Testis (tissue), 3 donors: ENCODE results near the gene CEBPZ. TPM values are rescaled to one million over a fixed set of nuclear protein-coding genes. Genes with fewer than 3 reads are reported as not detected.

ENCODE experiments used
- DNase-seq: peaks from one replicate; pipeline ENCODE4 v3.0.0-alpha.2; 2019
- H3K27ac ChIP-seq, 2 donors: fragments of 200-600 bp; sonication (generic); one replicate each; pipeline ENCODE4 v1.5.1; 2019
- H3K27me3 ChIP-seq: fragments of 200-600 bp; sonication (generic); one replicate; pipeline ENCODE4 v1.5.1; 2019
- H3K36me3 ChIP-seq: fragments of 200-600 bp; sonication (generic); one replicate; pipeline ENCODE4 v1.5.1; 2017; ENCODE audit warnings: low read depth; ENCODE audit errors: missing control alignments
- H3K4me1 ChIP-seq: fragments of 200-600 bp; sonication (generic); one replicate; pipeline ENCODE4 v1.5.1; 2019
- H3K4me3 ChIP-seq, 2 donors: fragments of 200-600 bp; sonication (generic); one replicate each; pipeline ENCODE4 v1.5.1; 2017 to 2019
- H3K9me3 ChIP-seq: fragments of 200-600 bp; sonication (generic); one replicate; pipeline ENCODE4 v1.5.1; 2017
- CTCF ChIP-seq, 3 experiments: fragments of 450-650 bp in 2 of 3; fragments of 200-600 bp in 1 of 3; sonication (generic) in 1 of 3; IDR thresholded peaks; one replicate each; pipeline ENCODE4 v1.5.1; 2016 to 2019; ENCODE audit warnings: antibody characterized with exemption in 3 of 3, mild to moderate bottlenecking in 2 of 3, moderate library complexity in 1 of 3
- POLR2A ChIP-seq: fragments of 450-650 bp; IDR thresholded peaks from one replicate; pipeline ENCODE4 v1.6.1; 2017; ENCODE audit warnings: antibody characterized with exemption, mild to moderate bottlenecking, moderate library complexity
- WGBS, 2 donors: methylation state at CpG; one replicate each; pipeline ENCODE4 v1.1.5; 2018; 5-methylcytosine and 5-hydroxymethylcytosine counted together
- intact Hi-C: fragments of 100-400 bp; cut with DNase I; formaldehyde crosslinking; loops from one replicate; pipeline ENCODE4 v1.15.1; 2023; ENCODE audit warnings: low total_unique reads
- polyA plus RNA-seq: library from polyadenylated mRNA; stranded (reverse); fragments of 350-450 nt; fragmentation: Illumina TruSeq; extraction: RNeasy Lipid Tissue Mini Kit (QIAGEN cat#74804); gene quantifications from one replicate; pipeline ENCODE4 v1.2.3, GENCODE V29; 2014; ENCODE audit warnings: low read depth, low replicate concordance; ENCODE audit not compliant: insufficient read depth
- total RNA-seq, 2 donors: library from RNA; depleted of rRNA; stranded (reverse); fragments of >200 nt; gene quantifications; one replicate each; pipeline ENCODE4 v1.2.3, GENCODE V29; 2016

CEBPZ gene
- total and polyA plus RNA-seq, 3 donors from 2014 or later, result 29.5 to 60.9 (median 50.5) TPM

- intact Hi-C loops, result no loop called here
- no peaks in the 10 kb centered on the region for H3K36me3 ChIP-seq
These were observed 40.1 kb upstream of the CEBPZ start for GRCh38 chr2:37271376-37272067.

GRCh38 chr2:37268111-37268510 lies 36.7 kb upstream of the CEBPZ start:
- no peak for DNase-seq
- H3K4me3 ChIP-seq, result no peak overlapping the region
- TF ChIP-seq POLR2A (no peak), CTCF (IDR thresholded peaks at IDR 0.05) (no peak)
- H3K36me3 ChIP-seq, result no peaks in the 10 kb centered on the region
- H3K9me3 ChIP-seq, result no peaks in the 10 kb centered on the region
- intact Hi-C loops, result no loop called here
- WGBS, 2 donors, result 91 to 93% methylated on average over 4 of the region's 4 CpGs
- no peaks in the 10 kb centered on the region for H3K27me3 ChIP-seq
- H3K27ac ChIP-seq, result no peak overlapping the region
- H3K4me1 ChIP-seq, result no peaks in the 10 kb centered on the region

More at GRCh38 chr2:37271376-37272067, 40.1 kb upstream of the CEBPZ start:
- DNase-seq, result no peak
- Histone ChIP-seq H3K27ac (no peak overlapping the region), H3K4me1 (no peaks in the 10 kb centered on the region), H3K27me3 (no peaks in the 10 kb centered on the region), H3K9me3 (no peaks in the 10 kb centered on the region), H3K4me3 (no peak overlapping the region)
- TF ChIP-seq CTCF (IDR thresholded peaks at IDR 0.05) (no peak), POLR2A (no peak)
- WGBS, 2 donors, result 92 to 95% methylated on average over 7 of the region's 7 CpGs

- intact Hi-C loops, result no loop called here
- Histone ChIP-seq H3K9me3 (no peaks in the 10 kb centered on the region), H3K4me3 (no peak overlapping the region), H3K27ac (no peak overlapping the region), H3K4me1 (no peaks in the 10 kb centered on the region), H3K36me3 (no peaks in the 10 kb centered on the region), H3K27me3 (no peaks in the 10 kb centered on the region)
- no peak for DNase-seq
- TF ChIP-seq POLR2A, result no peak
- TF ChIP-seq CTCF (IDR thresholded peaks at IDR 0.05), result no peak
These were observed 36.3 kb upstream of the CEBPZ start for GRCh38 chr2:37267685-37268084.

- Histone ChIP-seq H3K27ac (no peak overlapping the region), H3K4me3 (no peak overlapping the region), H3K27me3 (no peaks in the 10 kb centered on the region), H3K36me3 (no peaks in the 10 kb centered on the region), H3K9me3 (no peaks in the 10 kb centered on the region), H3K4me1 (no peaks in the 10 kb centered on the region)
- intact Hi-C loops, result no loop called here
- no peak for DNase-seq
- no peak for TF ChIP-seq CTCF (IDR thresholded peaks at IDR 0.05)
- no peak for TF ChIP-seq POLR2A
- WGBS, 2 donors, result 79 to 83% methylated on average over 2 of the region's 2 CpGs
These were observed 32.4 kb upstream of the CEBPZ start for GRCh38 chr2:37263839-37264238.

- no peak overlapping the region for H3K4me3 ChIP-seq
- WGBS, 2 donors, result 72 to 82% methylated on average over 2 of the region's 2 CpGs
- H3K27me3 ChIP-seq, result no peaks in the 10 kb centered on the region
- TF ChIP-seq CTCF (IDR thresholded peaks at IDR 0.05) (no peak), POLR2A (no peak)
- H3K27ac ChIP-seq, result no peak overlapping the region
- no peaks in the 10 kb centered on the region for H3K36me3 ChIP-seq
- no peaks in the 10 kb centered on the region for H3K4me1 ChIP-seq
- no peak for DNase-seq
- intact Hi-C loops, result no loop called here
- no peaks in the 10 kb centered on the region for H3K9me3 ChIP-seq
These were observed 31.1 kb upstream of the CEBPZ start for GRCh38 chr2:37262522-37262921.
